Esophagus squamous epithelium (tissue), 4 donors: ENCODE results near the gene DMAC2.
"Not testable (repeated sequence)": the region's sequence is repeated elsewhere in the genome, so short reads cannot be mapped to it uniquely, and the experiment has no call there.

ENCODE experiments used
- CTCF ChIP-seq, 6 experiments: fragments of 450-650 bp in 4 of 6; fragments of 200-600 bp in 2 of 6; sonication (generic) in 2 of 6; IDR thresholded peaks; one replicate each; pipeline ENCODE4 v1.5.1; 2016 to 2019; ENCODE audit warnings: antibody characterized with exemption in 6 of 6, mild to moderate bottlenecking in 4 of 6, moderate library complexity in 4 of 6
- POLR2A ChIP-seq, 4 donors: fragments of 450-650 bp; IDR thresholded peaks; one replicate each; pipeline ENCODE4 v1.6.1; 2017; ENCODE audit warnings: antibody characterized with exemption in 4 of 4, mild to moderate bottlenecking in 4 of 4, moderate library complexity in 3 of 4

DNA sequence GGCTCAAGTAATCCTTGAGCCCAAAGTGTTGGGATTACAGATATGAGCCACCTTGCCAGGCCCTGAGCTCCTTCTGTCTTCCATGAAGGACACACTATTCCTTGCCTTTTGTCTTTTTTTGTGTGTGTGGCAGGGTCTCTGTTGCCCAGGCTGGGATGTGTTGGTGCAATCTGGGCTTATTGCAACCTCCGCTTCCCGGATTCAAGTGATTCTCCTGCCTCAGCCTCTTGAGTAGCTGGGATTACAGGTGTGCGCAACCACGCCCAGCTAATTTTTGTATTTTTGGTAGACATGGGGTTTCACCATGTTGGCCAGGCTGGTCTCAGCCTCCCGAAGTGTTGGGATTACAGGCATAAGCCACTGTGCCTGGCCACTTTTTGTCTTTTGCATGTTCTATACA, 30.9 kb downstream of the DMAC2 start:
- TF ChIP-seq POLR2A, CTCF (IDR thresholded peaks at IDR 0.05): not testable (repeated sequence)
